ENCODE results near the gene PTGR2. TPM values are rescaled to one million over a fixed set of nuclear protein-coding genes. Genes with fewer than 3 reads are reported as not detected.
A peak's percentile ranks its signal among the peaks of the same experiment; 100 is the strongest.
"Not testable (repeated sequence)": the region's sequence is repeated elsewhere in the genome, so short reads cannot be mapped to it uniquely, and the experiment has no call there.

Gene PTGR2
- total and polyA plus RNA-seq, 2 experiments from 2014 or later, result 7.1 to 11.7 TPM

- H3K4me3 ChIP-seq, result no peak overlapping the region
- no peaks in the 10 kb centered on the region for H3K79me2 ChIP-seq
- peak; percentile 53 for DNase-seq (ENCODE audit: low spot score)
- H3K9me2 ChIP-seq (replicated peaks; ENCODE audit: insufficient read depth), result no peaks in the 10 kb centered on the region
- H2AFZ ChIP-seq, result peak overlapping the region; percentile 2
- peak overlapping the region; percentile 32 for H3K4me2 ChIP-seq
- no peaks in the 10 kb centered on the region for H3K36me3 ChIP-seq (replicated peaks; ENCODE audit: insufficient read depth, low read depth)
- no peaks in the 10 kb centered on the region for H3K27me3 ChIP-seq
- TF ChIP-seq EZH2 (IDR thresholded peaks at IDR 0.05; ENCODE audit: borderline replicate concordance) (no peak), CTCF (IDR thresholded peaks at IDR 0.05; ENCODE audit: poor library complexity) (no peak), EZH2phosphoT487 (IDR thresholded peaks at IDR 0.05; ENCODE audit: low read depth, severe bottlenecking, unreplicated experiment) (no peak)
- H3K4me1 ChIP-seq (ENCODE audit: insufficient read depth), result peaks cover 24% of the 10 kb centered on the region
- H3K27ac ChIP-seq, result peak overlapping the region; percentile 83
- no peaks in the 10 kb centered on the region for H4K20me1 ChIP-seq (ENCODE audit: insufficient read depth, poor library complexity, severe bottlenecking)
- WGBS (ENCODE audit: low lambda C conversion rate, missing lambda C conversion rate), result 44% methylated on average over 9 of the region's 9 CpGs
- H3K9me3 ChIP-seq (ENCODE audit: low read depth), result no peaks in the 10 kb centered on the region
These were observed 17.9 kb upstream of the PTGR2 start for GRCh38 chr14:73833530-73834260.

- Histone ChIP-seq H3K79me2 (no peaks in the 10 kb centered on the region), H3K9me2 (replicated peaks; ENCODE audit: insufficient read depth) (no peaks in the 10 kb centered on the region), H3K4me3 (no peak overlapping the region), H2AFZ (peak overlapping the region; percentile 2), H4K20me1 (ENCODE audit: insufficient read depth, poor library complexity, severe bottlenecking) (no peaks in the 10 kb centered on the region), H3K4me2 (peak overlapping the region; percentile 32), H3K4me1 (ENCODE audit: insufficient read depth) (peaks cover 24% of the 10 kb centered on the region), H3K27me3 (no peaks in the 10 kb centered on the region), H3K36me3 (replicated peaks; ENCODE audit: insufficient read depth, low read depth) (no peaks in the 10 kb centered on the region), H3K9me3 (ENCODE audit: low read depth) (no peaks in the 10 kb centered on the region), H3K27ac (peak overlapping the region; percentile 83)
- WGBS (ENCODE audit: low lambda C conversion rate, missing lambda C conversion rate), result 76% methylated on average over 4 of the region's 4 CpGs
- TF ChIP-seq EZH2phosphoT487 (IDR thresholded peaks at IDR 0.05; ENCODE audit: low read depth, severe bottlenecking, unreplicated experiment), result no peak
- no peak for TF ChIP-seq EZH2 (IDR thresholded peaks at IDR 0.05; ENCODE audit: borderline replicate concordance)
- TF ChIP-seq CTCF (IDR thresholded peaks at IDR 0.05; ENCODE audit: poor library complexity), result no peak
- no peak for DNase-seq (ENCODE audit: low spot score)
These were observed 17.4 kb upstream of the PTGR2 start for GRCh38 chr14:73834261-73834625.

- not testable (repeated sequence) for H3K27me3 ChIP-seq; H4K20me1 ChIP-seq (ENCODE audit: insufficient read depth, poor library complexity, severe bottlenecking); H3K79me2 ChIP-seq; DNase-seq (ENCODE audit: low spot score); H3K27ac ChIP-seq; H3K4me3 ChIP-seq; H3K36me3 ChIP-seq (replicated peaks; ENCODE audit: insufficient read depth, low read depth); H3K4me2 ChIP-seq; H2AFZ ChIP-seq; H3K9me2 ChIP-seq (replicated peaks; ENCODE audit: insufficient read depth); H3K9me3 ChIP-seq (ENCODE audit: low read depth)
- 86% methylated on average over 7 of the region's 7 CpGs for WGBS (ENCODE audit: low lambda C conversion rate, missing lambda C conversion rate)
- H3K4me1 ChIP-seq (ENCODE audit: insufficient read depth), result peaks cover 14% of the 10 kb centered on the region
These were observed 13.2 kb upstream of the PTGR2 start for GRCh38 chr14:73838293-73839034.

DNA sequence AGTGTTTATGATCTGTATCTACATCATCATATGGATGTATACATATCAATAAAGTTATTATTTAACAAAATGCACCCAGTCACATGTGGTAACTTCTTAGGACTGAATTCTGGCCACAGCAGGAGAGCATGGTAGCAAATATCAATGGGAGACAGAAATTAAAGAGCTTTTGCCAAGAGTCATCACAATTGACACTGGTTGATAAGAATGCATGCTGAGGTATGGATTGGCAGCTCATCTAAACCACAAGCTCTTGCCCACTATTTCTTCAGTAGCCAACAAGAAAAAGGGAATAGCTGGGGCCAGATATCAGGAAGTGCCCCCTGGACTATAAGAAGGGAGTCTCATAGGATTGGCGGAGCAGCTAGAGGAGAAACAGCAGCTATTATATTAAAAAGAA is 9.4 kb upstream of the PTGR2 start:
- H3K36me3 ChIP-seq (replicated peaks; ENCODE audit: insufficient read depth, low read depth), result no peaks in the 10 kb centered on the region
- 91% methylated on average over 1 of the region's 1 CpG for WGBS (ENCODE audit: low lambda C conversion rate, missing lambda C conversion rate)
- H3K9me3 ChIP-seq (ENCODE audit: low read depth), result no peaks in the 10 kb centered on the region
- H4K20me1 ChIP-seq (ENCODE audit: insufficient read depth, poor library complexity, severe bottlenecking), result no peaks in the 10 kb centered on the region
- no peak overlapping the region for H3K27ac ChIP-seq
- H3K4me3 ChIP-seq, result no peak overlapping the region
- no peaks in the 10 kb centered on the region for H3K79me2 ChIP-seq
- TF ChIP-seq EZH2phosphoT487 (IDR thresholded peaks at IDR 0.05; ENCODE audit: low read depth, severe bottlenecking, unreplicated experiment), result no peak
- H3K27me3 ChIP-seq, result no peaks in the 10 kb centered on the region
- no peak overlapping the region for H3K4me2 ChIP-seq
- no peak overlapping the region for H2AFZ ChIP-seq
- no peak for DNase-seq (ENCODE audit: low spot score)
- H3K9me2 ChIP-seq (replicated peaks; ENCODE audit: insufficient read depth), result no peaks in the 10 kb centered on the region
- H3K4me1 ChIP-seq (ENCODE audit: insufficient read depth), result no peaks in the 10 kb centered on the region

All from hepatocyte (in vitro differentiated cells).